IPS-NIHi11 (cell line): ENCODE results near the gene CPB2.

ENCODE experiments used
- DNase-seq: peaks from one replicate; pipeline ENCODE4 v3.0.0; 2012; ENCODE audit warnings: mixed read lengths, low spot score

Gene CPB2

GRCh38 chr13:46100191-46100815 lies 4.5 kb downstream of the CPB2 start:
- DNase-seq = no peak

GRCh38 chr13:46097663-46098062 lies 7.2 kb downstream of the CPB2 start:
- no peak for DNase-seq

- DNase-seq = no peak
Measured at GRCh38 chr13:46097015-46097414, 7.8 kb downstream of the CPB2 start.

GRCh38 chr13:46094478-46094877 lies 10.4 kb downstream of the CPB2 start:
- no peak for DNase-seq

- DNase-seq = no peak
Measured at GRCh38 chr13:46088821-46089562, 15.8 kb downstream of the CPB2 start.

GRCh38 chr13:46087481-46087880 lies 17.4 kb downstream of the CPB2 start:
- DNase-seq = no peak

DNA sequence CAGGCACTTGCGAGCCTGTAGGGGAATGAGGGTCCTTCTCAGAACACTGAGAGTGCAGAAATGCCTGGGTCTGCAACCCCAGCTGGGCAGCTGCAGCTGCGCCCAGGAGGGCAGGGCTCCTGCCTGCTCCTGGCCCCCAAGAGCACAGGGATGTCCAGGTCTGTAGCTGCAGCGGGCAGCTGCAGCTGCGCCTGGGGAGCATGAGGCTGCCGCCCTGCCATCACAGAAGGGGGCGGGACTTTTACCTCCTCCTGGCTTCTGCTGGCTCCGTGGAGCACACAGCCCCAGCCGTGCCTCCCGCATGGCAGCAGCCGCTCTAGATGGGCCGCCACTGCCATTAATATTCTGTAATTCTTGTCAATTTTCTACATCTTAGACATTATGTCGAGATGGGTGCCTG lies 17.8 kb downstream of the CPB2 start:
- DNase-seq = no peak

GRCh38 chr13:46086421-46086922 lies 18.4 kb downstream of the CPB2 start:
- no peak for DNase-seq

DNA sequence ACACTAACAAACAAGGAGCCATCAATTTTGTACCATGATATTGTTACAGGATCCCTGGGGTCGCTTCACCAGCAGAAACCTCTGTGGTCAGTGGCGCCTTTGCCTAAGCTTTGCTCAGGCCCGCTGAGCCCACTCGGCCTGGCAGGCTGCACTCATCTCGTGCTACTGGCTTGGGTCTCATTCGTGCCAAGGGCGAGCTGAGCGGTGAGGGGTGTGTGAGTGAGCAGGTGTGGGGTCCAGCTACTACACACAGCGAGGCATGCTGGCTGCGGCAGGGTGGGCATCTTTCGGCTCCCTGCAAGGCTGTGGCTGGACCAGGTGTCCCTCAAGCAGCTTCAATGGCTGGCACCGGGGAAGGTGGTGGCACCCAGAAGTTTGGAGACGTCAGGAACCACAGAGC lies 19.1 kb downstream of the CPB2 start:
- DNase-seq = no peak

GRCh38 chr13:46082324-46082723 lies 22.5 kb downstream of the CPB2 start:
- no peak for DNase-seq

DNA sequence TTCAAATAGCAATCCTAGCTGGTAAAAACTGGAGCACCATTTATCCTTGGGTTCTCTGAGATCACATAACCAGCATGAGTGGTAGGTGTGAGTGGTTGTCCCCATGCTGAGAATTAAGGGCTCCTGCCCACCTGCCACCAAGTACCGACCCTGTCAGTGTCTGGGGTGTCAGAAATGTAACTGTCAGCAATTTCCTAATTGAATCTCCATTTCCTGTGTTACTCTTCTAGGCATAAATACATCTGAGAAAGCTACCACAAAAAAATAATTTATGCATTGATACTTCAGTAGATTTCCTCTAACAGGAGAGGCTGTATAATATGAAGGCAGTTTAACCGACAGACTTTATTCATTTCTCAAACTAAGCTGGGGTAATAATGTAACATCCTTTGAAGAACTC lies 25.1 kb downstream of the CPB2 start:
- DNase-seq = no peak

DNA sequence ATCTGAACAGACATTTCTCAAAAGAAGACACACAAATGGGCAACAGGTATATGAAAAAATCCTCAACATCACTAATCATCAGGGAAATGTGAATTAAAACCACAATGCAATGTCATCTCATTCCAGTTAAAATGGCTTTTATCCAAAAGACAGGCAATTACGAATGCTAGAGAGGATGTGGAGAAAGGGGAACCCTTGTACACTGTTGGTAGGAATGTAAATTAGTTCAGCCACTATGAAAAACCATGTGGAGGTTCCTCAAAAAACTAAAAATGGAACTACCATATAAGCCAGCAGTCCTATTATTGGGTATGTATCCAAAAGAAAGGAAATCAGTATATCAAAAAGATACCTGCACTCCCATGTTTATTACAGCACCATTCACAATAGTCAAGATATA lies 27.6 kb downstream of the CPB2 start:
- no peak for DNase-seq

GRCh38 chr13:46076827-46077226 lies 28.0 kb downstream of the CPB2 start:
- no peak for DNase-seq

GRCh38 chr13:46075811-46076210 lies 29.0 kb downstream of the CPB2 start:
- no peak for DNase-seq

- peak; percentile 37 for DNase-seq
Measured at GRCh38 chr13:46071590-46072249, 33.1 kb downstream of the CPB2 start.

GRCh38 chr13:46063292-46063691 lies 41.5 kb downstream of the CPB2 start:
- DNase-seq = no peak

- no peak for DNase-seq
Measured at GRCh38 chr13:46062185-46062584, 42.6 kb downstream of the CPB2 start.

DNA sequence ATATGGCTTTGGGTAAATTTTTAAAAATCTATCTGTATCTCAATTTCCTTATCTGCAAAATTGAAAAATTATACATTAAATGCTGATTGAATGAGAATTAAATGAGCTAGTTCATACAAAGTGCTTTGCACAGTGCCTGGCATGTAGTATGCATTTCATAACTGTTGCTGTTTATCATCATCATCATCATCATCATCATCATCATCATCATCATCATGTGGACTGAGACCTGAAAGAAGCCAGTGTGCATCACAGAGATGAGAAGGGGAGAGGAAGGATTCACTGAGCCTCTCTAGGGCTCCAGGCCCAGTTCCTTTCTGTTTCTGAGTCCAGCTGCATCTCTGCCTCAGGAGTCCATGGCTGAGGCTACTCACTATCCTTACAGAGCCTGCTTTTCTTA lies 45.4 kb downstream of the CPB2 start:
- DNase-seq = no peak

GRCh38 chr13:46058268-46058667 lies 46.6 kb downstream of the CPB2 start:
- DNase-seq = no peak

GRCh38 chr13:46057256-46058015 lies 47.4 kb downstream of the CPB2 start:
- no peak for DNase-seq

DNA sequence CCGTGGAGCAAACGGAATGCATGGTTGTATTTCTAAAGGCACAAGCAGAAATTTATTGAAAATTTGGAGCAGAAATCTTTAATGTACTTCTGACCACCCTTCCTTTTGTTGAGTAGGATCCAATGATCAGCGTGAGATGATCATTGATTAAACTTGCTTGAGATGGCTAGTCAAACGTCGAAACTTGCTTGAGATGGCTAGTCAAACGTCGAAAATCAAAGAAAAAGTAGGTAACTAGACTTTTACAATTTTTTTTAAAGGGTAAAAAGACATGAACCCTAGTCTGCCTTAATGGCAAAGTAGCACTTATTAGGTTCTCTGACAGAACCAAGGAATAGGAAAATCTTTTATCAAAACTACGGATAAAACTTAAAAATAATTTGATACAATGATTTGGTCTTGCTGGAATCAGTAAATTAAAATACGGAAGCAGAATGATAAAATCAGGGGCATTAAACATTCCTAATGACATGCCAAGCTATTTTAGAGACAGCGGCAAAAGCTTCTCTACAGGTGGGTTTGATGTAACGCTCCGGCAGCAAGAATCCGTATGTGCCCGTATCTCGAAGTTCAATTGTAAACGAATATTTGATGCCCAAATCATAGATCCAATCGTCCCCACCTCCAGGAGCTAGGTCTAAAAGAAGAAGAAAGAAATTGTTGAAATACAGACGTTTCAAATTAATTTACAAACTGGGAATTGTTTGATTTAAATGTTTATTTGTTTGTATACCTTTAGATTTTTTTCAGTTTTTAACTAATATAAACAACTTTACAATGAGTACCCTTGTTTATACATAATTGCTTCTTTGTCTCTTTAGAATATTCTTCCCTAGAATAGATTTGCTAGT lies 51.4 kb downstream of the CPB2 start:
- DNase-seq = peak; percentile 16
